IMR-90 (cell line): ENCODE data around the gene PRKD2. TPM values are rescaled to one million over a fixed set of nuclear protein-coding genes. Genes with fewer than 3 reads are reported as not detected.

Experiments
- ATAC-seq: fragments of 200-7000 bp; cut with Tn5 transposase; 2 replicates; pipeline ENCODE4 v1.9.1; 2020; ENCODE audit warnings: low read depth, mild to moderate bottlenecking, moderate library complexity
- BruUV-seq: library from RNA; stranded (reverse); fragments of 400-500 nt; replicated peaks from 2 replicates; lab custom pipeline; 2021; lab: Mats Ljungman, UMichigan
- CTCF ChIA-PET: fragments of 300-600 bp; formaldehyde crosslinking; extraction: SDS; loops from one replicate; lab custom pipeline; 2021; ENCODE audit warnings: antibody characterized with exemption; lab: Yijun Ruan, JAX
- POLR2A ChIA-PET: fragments of 300-600 bp; sonication (Branson Sonifier 250); formaldehyde crosslinking; loops from one replicate; lab custom pipeline; 2022; ENCODE audit warnings: antibody characterized with exemption; ENCODE audit not compliant: unreplicated experiment; lab: Charles Lee
- DNase-seq: peaks from one replicate; pipeline ENCODE4 v3.0.0; 2013
- H2AFZ ChIP-seq: replicated peaks from 2 replicates; pipeline ENCODE3; 2013; ENCODE audit warnings: low read length, mild to moderate bottlenecking; ENCODE audit not compliant: poor library complexity
- H2AK5ac ChIP-seq: 2 replicates; pipeline ENCODE4 v1.6.1; 2013; ENCODE audit warnings: low read depth, low read length, inconsistent platforms
- H2AK9ac ChIP-seq: replicated peaks from 2 replicates; pipeline ENCODE3; 2013; ENCODE audit warnings: mild to moderate bottlenecking, low read depth, low read length, moderate library complexity; ENCODE audit not compliant: poor library complexity
- H2BK120ac ChIP-seq: 2 replicates; pipeline ENCODE4 v1.6.1; 2013; ENCODE audit warnings: low read depth, low read length, inconsistent platforms
- H2BK15ac ChIP-seq: 3 replicates; pipeline ENCODE4 v1.6.1; 2013; ENCODE audit warnings: low read depth, low read length, inconsistent platforms
- H2BK20ac ChIP-seq: 2 replicates; pipeline ENCODE4 v1.6.1; 2013; ENCODE audit warnings: low read depth, mild to moderate bottlenecking, inconsistent platforms, low read length, moderate library complexity
- H2BK5ac ChIP-seq: 2 replicates; pipeline ENCODE4 v1.6.1; 2013; ENCODE audit warnings: mild to moderate bottlenecking, low read depth, low read length, inconsistent platforms; ENCODE audit not compliant: poor library complexity, severe bottlenecking
- H3K14ac ChIP-seq: replicated peaks from 2 replicates; pipeline ENCODE4 v1.6.1; 2013; ENCODE audit warnings: low read depth, low read length, inconsistent platforms
- H3K18ac ChIP-seq: 2 replicates; pipeline ENCODE4 v1.6.1; 2013; ENCODE audit warnings: low read depth, low read length, control low read depth
- H3K23ac ChIP-seq: 2 replicates; pipeline ENCODE4 v1.6.1; 2013; ENCODE audit warnings: low read depth, low read length, inconsistent platforms
- H3K27ac ChIP-seq: 2 replicates; pipeline ENCODE4 v1.5.1; 2013; ENCODE audit warnings: mild to moderate bottlenecking, control low read depth, low read length; ENCODE audit not compliant: insufficient read depth
- H3K27me3 ChIP-seq: 2 replicates; pipeline ENCODE4 v1.6.1; 2013; ENCODE audit warnings: low read length; ENCODE audit not compliant: control insufficient read depth, insufficient read depth
- H3K36me3 ChIP-seq: 2 replicates; pipeline ENCODE4 v1.6.1; 2013; ENCODE audit warnings: low read length, mixed read lengths; ENCODE audit not compliant: control insufficient read depth, insufficient read depth
- H3K4ac ChIP-seq: 2 replicates; pipeline ENCODE4 v1.6.1; 2013; ENCODE audit warnings: low read depth, low read length, inconsistent platforms
- H3K4me1 ChIP-seq: 2 replicates; pipeline ENCODE4 v1.6.1; 2013; ENCODE audit warnings: low read length, mixed read lengths; ENCODE audit not compliant: control insufficient read depth, insufficient read depth
- H3K4me2 ChIP-seq: 2 replicates; pipeline ENCODE4 v1.6.1; 2013; ENCODE audit warnings: low read depth, mild to moderate bottlenecking, control low read depth, low read length, moderate library complexity
- H3K4me3 ChIP-seq: 2 replicates; pipeline ENCODE4 v1.5.1; 2013; ENCODE audit warnings: low read depth, mild to moderate bottlenecking, control low read depth, low read length, moderate library complexity; ENCODE audit not compliant: insufficient read depth
- H3K56ac ChIP-seq: 2 replicates; pipeline ENCODE4 v1.6.1; 2013; ENCODE audit warnings: low read length, inconsistent platforms; ENCODE audit not compliant: insufficient read depth; ENCODE audit errors: extremely low read depth
- H3K79me1 ChIP-seq, 2 experiments: 2 replicates each; pipeline ENCODE4 v1.6.1; 2013; ENCODE audit warnings: low read length in 2 of 2, inconsistent platforms in 1 of 2, low read depth in 1 of 2
- H3K9ac ChIP-seq: 2 replicates; pipeline ENCODE4 v1.6.1; 2013; ENCODE audit warnings: low read depth, low read length, control low read depth
- H3K9me1 ChIP-seq: 2 replicates; pipeline ENCODE4 v1.6.1; 2013; ENCODE audit warnings: low read length, inconsistent platforms; ENCODE audit not compliant: insufficient read depth
- H3K9me3 ChIP-seq: 2 replicates; pipeline ENCODE4 v1.6.1; 2013; ENCODE audit warnings: low read length; ENCODE audit not compliant: control insufficient read depth, insufficient read depth
- H4K20me1 ChIP-seq: 2 replicates; pipeline ENCODE4 v1.6.1; 2013; ENCODE audit warnings: low read length, inconsistent platforms; ENCODE audit not compliant: insufficient read depth
- H4K5ac ChIP-seq: 2 replicates; pipeline ENCODE4 v1.6.1; 2013; ENCODE audit warnings: mild to moderate bottlenecking, low read depth, low read length, control low read depth
- H4K8ac ChIP-seq, 2 experiments: 2 replicates each; pipeline ENCODE4 v1.6.1; 2013; ENCODE audit warnings: low read depth in 2 of 2, low read length in 2 of 2, control low read depth in 1 of 2, inconsistent platforms in 1 of 2
- H4K91ac ChIP-seq: 2 replicates; pipeline ENCODE4 v1.6.1; 2013; ENCODE audit warnings: low read depth, low read length, inconsistent platforms; ENCODE audit not compliant: insufficient read depth
- BHLHE40 ChIP-seq: fragments of 150-350 bp; IDR thresholded peaks from 2 replicates; pipeline ENCODE4 v1.6.1; 2016; ENCODE audit warnings: mild to moderate bottlenecking, low read depth, low read length
- CEBPB ChIP-seq: IDR thresholded peaks from 2 replicates; pipeline ENCODE4 v1.6.1; 2012; ENCODE audit warnings: low read depth, low read length, improper control_type of control experiment
- FOS ChIP-seq: fragments of 150-350 bp; IDR thresholded peaks from 2 replicates; pipeline ENCODE4 v1.6.1; 2016; ENCODE audit warnings: low read depth, low read length
- MAFK ChIP-seq: IDR thresholded peaks from 2 replicates; pipeline ENCODE4 v1.6.1; 2012; ENCODE audit warnings: low read depth, low read length, improper control_type of control experiment
- MAZ ChIP-seq: IDR thresholded peaks from 2 replicates; pipeline ENCODE4 v1.6.1; 2012; ENCODE audit warnings: low read depth, mild to moderate bottlenecking, low read length, improper control_type of control experiment, moderate library complexity, borderline replicate concordance
- MXI1 ChIP-seq: IDR thresholded peaks from 2 replicates; pipeline ENCODE4 v1.6.1; 2012; ENCODE audit warnings: low read depth, mild to moderate bottlenecking, low read length, moderate library complexity, borderline replicate concordance
- RAD21 ChIP-seq: IDR thresholded peaks from 2 replicates; pipeline ENCODE4 v1.6.1; 2012; ENCODE audit warnings: low read length, improper control_type of control experiment
- RCOR1 ChIP-seq: IDR thresholded peaks from 2 replicates; pipeline ENCODE4 v1.6.1; 2012; ENCODE audit warnings: mild to moderate bottlenecking, low read length, improper control_type of control experiment; ENCODE audit not compliant: insufficient replicate concordance
- RFX5 ChIP-seq: IDR thresholded peaks from 2 replicates; pipeline ENCODE4 v1.8.0; 2012; ENCODE audit warnings: low read depth, mild to moderate bottlenecking, low read length, moderate library complexity
- SMC3 ChIP-seq: fragments of 150-350 bp; IDR thresholded peaks from 2 replicates; pipeline ENCODE4 v1.6.1; 2016; ENCODE audit warnings: low read depth, mild to moderate bottlenecking, antibody characterized with exemption, low read length, moderate library complexity
- WGBS, 2 experiments: methylation state at CpG; one replicate each; pipeline versions ENCODE4 v1.1.5 to v1.1.7; 2013; ENCODE audit warnings: missing lambda C conversion rate in 2 of 2; ENCODE audit not compliant: insufficient read length in 1 of 2; ENCODE audit errors: extremely low coverage in 2 of 2; 5-methylcytosine and 5-hydroxymethylcytosine counted together
- dilution Hi-C: fragments of 300-500 bp; cut with HindIII; formaldehyde crosslinking; loops from one replicate; pipeline ENCODE4 v1.14.3; 2018; ENCODE audit warnings: low sequenced_read_pairs; ENCODE audit not compliant: unreplicated experiment
- in situ Hi-C: fragments of 300-500 bp; cut with MboI; formaldehyde crosslinking; loops from 3 replicates; pipeline ENCODE4 v1.14.3; 2019; ENCODE audit warnings: low sequenced_read_pairs, inconsistent platforms, mixed read lengths
- intact Hi-C: fragments of 100-400 bp; cut with micrococcal nuclease; formaldehyde crosslinking; loops from 2 replicates; pipeline ENCODE4 v1.10.0; 2022
- polyA plus RNA-seq, 3 experiments: library from polyadenylated mRNA; depleted of rRNA; stranded (reverse); fragments of >200 nt; gene quantifications; 2 replicates each; pipeline ENCODE4 v1.2.3, GENCODE V29; 2012; ENCODE audit warnings: low replicate concordance in 1 of 3
- total RNA-seq: library from RNA; depleted of rRNA; stranded (reverse); fragments of >200 nt; gene quantifications from 2 replicates; pipeline ENCODE4 v1.2.3, GENCODE V29; 2012
- TF ChIP-seq, protein P1 (sequence below): conservative IDR thresholded peaks from 2 replicates; pipeline ENCODE4 v1.5.1; 2012; ENCODE audit warnings: mild to moderate bottlenecking, low read depth, low read length, improper control_type of control experiment
- TF ChIP-seq, protein P2 (sequence below): fragments of 150-350 bp; IDR thresholded peaks from 2 replicates; pipeline ENCODE4 v1.6.1; 2016; ENCODE audit warnings: low read depth, mild to moderate bottlenecking, low read length, moderate library complexity, borderline replicate concordance
- TF ChIP-seq, protein P3 (sequence below): fragments of 150-350 bp; IDR thresholded peaks from 2 replicates; pipeline ENCODE4 v1.6.1; 2017; ENCODE audit warnings: mild to moderate bottlenecking, antibody characterized with exemption, low read length, low read depth

PRKD2 gene
- total and polyA plus RNA-seq, 2 of the 4 experiments (the other 2 are of a cell fraction): 9.9 to 19.6 TPM

DNA sequence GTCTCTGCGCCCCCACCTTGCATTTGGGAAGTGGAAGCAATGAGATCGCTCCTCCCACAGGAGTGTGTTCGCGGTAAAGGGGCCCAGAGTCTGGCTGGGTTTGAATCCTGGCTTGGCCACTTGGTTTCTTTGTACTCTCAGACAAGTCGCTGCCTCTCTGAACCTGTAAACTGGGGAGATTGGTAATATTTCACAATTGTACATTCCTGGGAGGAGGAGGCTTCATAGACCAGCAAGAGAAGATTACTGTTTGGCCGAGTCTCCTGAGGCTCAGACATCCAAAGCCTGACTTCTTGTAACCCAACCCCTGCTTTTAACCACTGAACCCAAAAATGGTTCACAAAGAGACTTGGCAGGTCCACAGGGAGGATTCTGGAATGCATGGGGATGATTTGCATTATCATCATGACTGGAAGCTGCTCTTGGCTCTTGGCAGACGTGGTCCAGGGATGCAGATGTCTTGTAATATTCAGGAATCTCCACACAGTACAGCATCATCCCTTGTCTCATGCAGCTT is 43.0 kb upstream of the PRKD2 start (continued):
- TF ChIP-seq RCOR1: peak; percentile 44

DNA sequence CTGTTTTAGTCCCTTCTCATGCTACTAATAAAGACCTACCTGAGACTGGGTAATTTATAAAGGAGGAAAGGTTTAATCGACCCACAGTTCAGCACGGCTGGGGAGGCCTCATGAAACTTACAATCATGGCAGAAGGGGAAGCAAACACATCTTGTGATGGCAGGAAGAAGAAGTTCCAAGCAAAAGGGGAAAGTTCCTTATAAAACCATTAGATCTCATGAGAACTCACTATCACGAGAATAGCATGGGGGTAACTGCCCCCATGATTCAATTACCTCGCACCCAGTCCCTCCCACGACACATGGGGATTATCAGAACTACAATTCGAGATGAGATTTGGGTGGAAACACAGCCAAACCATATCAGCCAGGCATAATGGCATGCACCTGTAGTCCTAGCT is 42.3 kb upstream of the PRKD2 start:
- peaks cover 13% of the 10 kb centered on the region for H3K36me3 ChIP-seq
- H2AK9ac ChIP-seq: no peak overlapping the region
- peaks cover 9% of the 10 kb centered on the region for H3K9me1 ChIP-seq
- peak overlapping the region; percentile 20; the same call in 1 of the 2 replicates for H3K14ac ChIP-seq
- intact Hi-C loops (no loop called here), dilution Hi-C loops (no loop called here), in situ Hi-C loops (loop anchor here (5.0 kb wide), 2 partner anchors 83 to 228 kb away; no protein-coding TSS in a partner anchor)
- peak overlapping the region; percentile 31; the same call in 1 of the 2 replicates for H2BK120ac ChIP-seq
- H2AFZ ChIP-seq: no peak overlapping the region
- peaks cover 17% of the 10 kb centered on the region for H4K20me1 ChIP-seq
- no peak overlapping the region for H3K23ac ChIP-seq
- H3K27ac ChIP-seq: peak overlapping the region; percentile 85; the same call in 1 of the 2 replicates
- no peak overlapping the region; the same call in 2 of the 3 replicates for H2BK15ac ChIP-seq
- no peak overlapping the region for H3K4me2 ChIP-seq
- BruUV-seq: no TSS peak
- peaks cover 4 to 22% of the 10 kb centered on the region in 2 experiments; a peak in 2 of 4 replicates for H3K79me1 ChIP-seq
- peak overlapping the region; percentile 47 for H4K91ac ChIP-seq
- CTCF ChIA-PET: no interaction called here
- no peak overlapping the region for H4K5ac ChIP-seq
- WGBS, 2 experiments: no CpG with 5 or more reads among the region's 6 CpGs
- POLR2A ChIA-PET: no interaction called here
- ATAC-seq: no peak
- H4K8ac ChIP-seq: peak overlapping the region in 1 of 2 experiments; percentile 23; a peak in 1 of 4 replicates
- H3K4me3 ChIP-seq: no peak overlapping the region
- H2BK5ac ChIP-seq: peak overlapping the region; percentile 5
- no peak overlapping the region for H3K9ac ChIP-seq
- no peak overlapping the region for H3K56ac ChIP-seq
- no peak for DNase-seq
- H3K18ac ChIP-seq: peak overlapping the region; percentile 45; the same call in 1 of the 2 replicates
- no peaks in the 10 kb centered on the region for H3K9me3 ChIP-seq
- H2BK20ac ChIP-seq: peak overlapping the region; percentile 74
- H3K27me3 ChIP-seq: no peaks in the 10 kb centered on the region
- peak overlapping the region; percentile 7; the same call in 1 of the 2 replicates for H3K4ac ChIP-seq
- peaks cover 12% of the 10 kb centered on the region for H3K4me1 ChIP-seq
- H2AK5ac ChIP-seq: peak overlapping the region; percentile 78
- TF ChIP-seq RFX5: no peak
- TF ChIP-seq BHLHE40: no peak
- TF ChIP-seq MAZ: no peak
- TF ChIP-seq, protein P1, sequence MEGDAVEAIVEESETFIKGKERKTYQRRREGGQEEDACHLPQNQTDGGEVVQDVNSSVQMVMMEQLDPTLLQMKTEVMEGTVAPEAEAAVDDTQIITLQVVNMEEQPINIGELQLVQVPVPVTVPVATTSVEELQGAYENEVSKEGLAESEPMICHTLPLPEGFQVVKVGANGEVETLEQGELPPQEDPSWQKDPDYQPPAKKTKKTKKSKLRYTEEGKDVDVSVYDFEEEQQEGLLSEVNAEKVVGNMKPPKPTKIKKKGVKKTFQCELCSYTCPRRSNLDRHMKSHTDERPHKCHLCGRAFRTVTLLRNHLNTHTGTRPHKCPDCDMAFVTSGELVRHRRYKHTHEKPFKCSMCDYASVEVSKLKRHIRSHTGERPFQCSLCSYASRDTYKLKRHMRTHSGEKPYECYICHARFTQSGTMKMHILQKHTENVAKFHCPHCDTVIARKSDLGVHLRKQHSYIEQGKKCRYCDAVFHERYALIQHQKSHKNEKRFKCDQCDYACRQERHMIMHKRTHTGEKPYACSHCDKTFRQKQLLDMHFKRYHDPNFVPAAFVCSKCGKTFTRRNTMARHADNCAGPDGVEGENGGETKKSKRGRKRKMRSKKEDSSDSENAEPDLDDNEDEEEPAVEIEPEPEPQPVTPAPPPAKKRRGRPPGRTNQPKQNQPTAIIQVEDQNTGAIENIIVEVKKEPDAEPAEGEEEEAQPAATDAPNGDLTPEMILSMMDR: no peak
- TF ChIP-seq RAD21: no peak
- TF ChIP-seq, protein P2, sequence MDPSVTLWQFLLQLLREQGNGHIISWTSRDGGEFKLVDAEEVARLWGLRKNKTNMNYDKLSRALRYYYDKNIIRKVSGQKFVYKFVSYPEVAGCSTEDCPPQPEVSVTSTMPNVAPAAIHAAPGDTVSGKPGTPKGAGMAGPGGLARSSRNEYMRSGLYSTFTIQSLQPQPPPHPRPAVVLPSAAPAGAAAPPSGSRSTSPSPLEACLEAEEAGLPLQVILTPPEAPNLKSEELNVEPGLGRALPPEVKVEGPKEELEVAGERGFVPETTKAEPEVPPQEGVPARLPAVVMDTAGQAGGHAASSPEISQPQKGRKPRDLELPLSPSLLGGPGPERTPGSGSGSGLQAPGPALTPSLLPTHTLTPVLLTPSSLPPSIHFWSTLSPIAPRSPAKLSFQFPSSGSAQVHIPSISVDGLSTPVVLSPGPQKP: no peak
- no peak for TF ChIP-seq FOS
- TF ChIP-seq, protein P3, sequence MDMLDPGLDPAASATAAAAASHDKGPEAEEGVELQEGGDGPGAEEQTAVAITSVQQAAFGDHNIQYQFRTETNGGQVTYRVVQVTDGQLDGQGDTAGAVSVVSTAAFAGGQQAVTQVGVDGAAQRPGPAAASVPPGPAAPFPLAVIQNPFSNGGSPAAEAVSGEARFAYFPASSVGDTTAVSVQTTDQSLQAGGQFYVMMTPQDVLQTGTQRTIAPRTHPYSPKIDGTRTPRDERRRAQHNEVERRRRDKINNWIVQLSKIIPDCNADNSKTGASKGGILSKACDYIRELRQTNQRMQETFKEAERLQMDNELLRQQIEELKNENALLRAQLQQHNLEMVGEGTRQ: no peak
- no peak for TF ChIP-seq MXI1
- TF ChIP-seq SMC3: no peak
- TF ChIP-seq CEBPB: no peak
- TF ChIP-seq MAFK: no peak
